SU-DHL-6 (cell line): ENCODE measurements around the gene LGR4.

Experiments
- EZH2phosphoT487 ChIP-seq: fragments of 200-600 bp; sonication (generic), shearing (Covaris generic); conservative IDR thresholded peaks from 2 replicates; pipeline ENCODE4 v1.6.1; 2018; ENCODE audit warnings: mild to moderate bottlenecking, antibody characterized with exemption, low read length, moderate library complexity, mixed read lengths
- TF ChIP-seq, protein P1 (sequence below): fragments of 200-600 bp; sonication (generic); IDR thresholded peaks from one replicate; pipeline ENCODE4 v1.5.1; 2017; ENCODE audit warnings: antibody characterized with exemption, mild to moderate bottlenecking, low read length, moderate library complexity; ENCODE audit not compliant: insufficient read depth, poor library complexity, severe bottlenecking

GRCh38 chr11:27358296-27358695 lies 114.3 kb downstream of the LGR4 start:
- TF ChIP-seq, protein P1, sequence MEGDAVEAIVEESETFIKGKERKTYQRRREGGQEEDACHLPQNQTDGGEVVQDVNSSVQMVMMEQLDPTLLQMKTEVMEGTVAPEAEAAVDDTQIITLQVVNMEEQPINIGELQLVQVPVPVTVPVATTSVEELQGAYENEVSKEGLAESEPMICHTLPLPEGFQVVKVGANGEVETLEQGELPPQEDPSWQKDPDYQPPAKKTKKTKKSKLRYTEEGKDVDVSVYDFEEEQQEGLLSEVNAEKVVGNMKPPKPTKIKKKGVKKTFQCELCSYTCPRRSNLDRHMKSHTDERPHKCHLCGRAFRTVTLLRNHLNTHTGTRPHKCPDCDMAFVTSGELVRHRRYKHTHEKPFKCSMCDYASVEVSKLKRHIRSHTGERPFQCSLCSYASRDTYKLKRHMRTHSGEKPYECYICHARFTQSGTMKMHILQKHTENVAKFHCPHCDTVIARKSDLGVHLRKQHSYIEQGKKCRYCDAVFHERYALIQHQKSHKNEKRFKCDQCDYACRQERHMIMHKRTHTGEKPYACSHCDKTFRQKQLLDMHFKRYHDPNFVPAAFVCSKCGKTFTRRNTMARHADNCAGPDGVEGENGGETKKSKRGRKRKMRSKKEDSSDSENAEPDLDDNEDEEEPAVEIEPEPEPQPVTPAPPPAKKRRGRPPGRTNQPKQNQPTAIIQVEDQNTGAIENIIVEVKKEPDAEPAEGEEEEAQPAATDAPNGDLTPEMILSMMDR, result no peak
- TF ChIP-seq EZH2phosphoT487, result no peak
